ENCODE data around the gene ANKS1B. TPM values are rescaled to one million over a fixed set of nuclear protein-coding genes. Genes with fewer than 3 reads are reported as not detected.

ANKS1B gene
- total RNA-seq, 2 experiments from 2014 or later: 0.21 to 0.36 TPM

DNA sequence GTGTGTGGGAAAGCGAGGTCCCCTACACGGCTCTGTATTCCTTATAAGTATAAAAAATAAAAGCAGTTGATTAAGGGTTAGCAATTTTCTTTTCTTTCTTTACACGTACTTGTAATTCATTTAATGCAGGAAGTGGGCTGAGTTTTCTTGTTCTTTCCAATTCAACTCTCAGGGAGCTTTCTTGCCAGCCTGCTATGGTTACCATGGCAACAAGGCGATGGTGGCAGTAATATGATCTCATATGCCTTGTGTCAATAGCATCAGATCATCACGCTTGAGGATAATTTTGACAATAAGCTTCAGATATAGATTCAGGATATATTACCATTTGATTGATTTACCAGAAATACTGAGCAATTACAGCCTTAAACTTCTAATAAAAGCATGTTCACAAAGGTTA, 873.1 kb downstream of the ANKS1B start:
- CTCF ChIA-PET: no interaction called here
- POLR2A ChIA-PET: no interaction called here

GRCh38 chr12:99110868-99111267, 873.9 kb downstream of the ANKS1B start:
- ChIA-PET CTCF (no interaction called here), POLR2A (no interaction called here)

DNA sequence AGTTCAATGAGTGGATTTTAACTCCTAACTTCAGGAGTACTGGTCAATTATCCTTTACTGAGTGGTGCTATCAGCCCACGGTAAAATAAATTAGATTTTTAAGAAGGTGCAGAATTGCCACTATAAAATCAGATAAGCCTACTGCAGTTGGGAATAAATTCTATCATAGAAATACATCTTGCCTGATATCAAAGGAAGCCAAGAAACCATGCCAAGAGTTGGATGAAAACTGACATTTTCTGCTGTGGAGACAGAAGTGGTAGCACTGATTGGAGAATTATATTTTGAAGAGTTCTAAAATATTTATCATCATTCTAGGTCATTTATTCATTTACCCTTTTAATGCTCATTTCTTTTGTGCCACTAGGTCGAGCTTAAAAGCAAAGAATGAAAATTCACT, 874.5 kb downstream of the ANKS1B start:
- POLR2A ChIA-PET: no interaction called here

DNA sequence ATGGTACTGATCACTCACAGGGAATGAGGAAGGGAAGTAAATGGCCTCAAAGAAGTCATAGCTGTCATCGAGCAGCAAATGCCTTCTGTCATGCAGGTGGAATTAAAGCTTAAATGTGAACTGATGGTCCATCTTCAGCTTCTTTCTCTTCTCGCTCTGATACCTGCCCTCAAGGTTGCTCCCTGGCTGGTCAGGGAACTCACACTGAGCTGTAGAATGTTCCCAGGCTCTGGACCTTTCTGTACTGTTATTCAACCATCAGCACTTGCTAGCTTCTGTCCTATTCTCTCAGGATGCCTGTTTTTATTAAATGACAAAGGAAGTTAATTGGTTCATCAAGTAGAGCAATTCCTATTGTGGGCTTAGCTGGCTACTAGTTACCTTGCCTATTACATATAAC, 875.8 kb downstream of the ANKS1B start:
- ChIA-PET POLR2A (no interaction called here), CTCF (interaction anchor here (0.6 kb wide), 1 partner anchor 64 kb away, joined by 3 read pairs; no protein-coding TSS in a partner anchor)

More for the DNA sequence above, 874.5 kb downstream of the ANKS1B start:
- CTCF ChIA-PET: no interaction called here

GRCh38 chr12:99099786-99100185, 885.0 kb downstream of the ANKS1B start:
- CTCF ChIA-PET: no interaction called here
- POLR2A ChIA-PET: no interaction called here

DNA sequence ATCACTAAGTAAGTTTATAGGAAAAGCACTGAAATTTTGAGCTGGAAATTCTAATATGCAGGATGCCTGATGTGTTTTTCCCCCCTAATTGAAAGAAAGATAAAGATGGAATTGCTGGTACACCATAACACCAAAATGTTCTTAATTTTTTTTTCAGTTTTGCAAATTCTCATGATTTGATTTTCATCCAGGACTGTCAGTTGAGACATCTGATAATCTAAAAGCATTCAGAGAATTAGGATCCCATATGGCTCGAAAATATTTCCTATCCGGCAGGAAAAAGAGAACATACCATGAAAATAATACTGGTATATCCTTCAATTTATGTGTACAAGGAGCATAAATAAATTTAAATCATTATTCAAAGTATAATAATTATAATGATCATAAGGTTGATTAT, 887.6 kb downstream of the ANKS1B start:
- POLR2A ChIA-PET: no interaction called here

GRCh38 chr12:99093166-99093565, 891.6 kb downstream of the ANKS1B start:
- ChIA-PET POLR2A (no interaction called here), CTCF (no interaction called here)

More for the DNA sequence above, 887.6 kb downstream of the ANKS1B start:
- CTCF ChIA-PET: no interaction called here

DNA sequence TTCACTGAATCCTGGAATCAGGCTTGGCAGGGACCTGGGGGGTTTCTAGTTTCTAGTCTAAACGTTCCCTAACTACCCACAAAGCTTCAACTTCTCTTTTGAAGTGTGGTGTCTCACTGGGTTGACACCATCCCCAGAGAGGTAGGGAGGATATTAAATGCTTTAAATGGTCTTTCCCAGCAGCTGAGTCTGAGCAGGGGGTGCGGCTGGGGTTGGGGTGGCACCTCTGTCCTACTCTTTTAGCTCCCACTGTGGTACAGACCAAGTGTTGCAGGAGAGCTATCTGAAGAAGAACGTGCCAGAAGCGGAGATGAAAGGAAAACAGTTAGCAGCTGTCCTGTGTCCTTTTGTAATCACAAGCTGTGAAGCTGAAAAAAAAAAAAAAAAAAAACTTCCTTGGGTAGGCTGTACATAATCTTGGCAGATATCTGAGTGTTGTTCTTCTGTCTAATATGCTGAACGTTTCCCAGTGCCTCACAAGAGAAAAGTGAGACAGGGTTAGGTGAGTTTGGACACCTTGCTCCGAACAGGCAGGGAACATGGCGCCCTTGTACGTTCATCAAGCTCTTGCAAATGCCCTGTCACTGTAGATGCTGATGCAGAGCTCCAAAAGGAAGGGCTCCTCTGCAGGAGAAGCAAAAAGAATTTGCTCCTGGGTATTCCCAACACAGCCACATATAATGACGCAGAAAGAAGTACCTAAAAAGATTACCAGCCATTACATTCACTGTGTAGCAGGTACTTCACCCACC, 892.5 kb downstream of the ANKS1B start:
- ChIA-PET CTCF (no interaction called here), POLR2A (no interaction called here)

DNA sequence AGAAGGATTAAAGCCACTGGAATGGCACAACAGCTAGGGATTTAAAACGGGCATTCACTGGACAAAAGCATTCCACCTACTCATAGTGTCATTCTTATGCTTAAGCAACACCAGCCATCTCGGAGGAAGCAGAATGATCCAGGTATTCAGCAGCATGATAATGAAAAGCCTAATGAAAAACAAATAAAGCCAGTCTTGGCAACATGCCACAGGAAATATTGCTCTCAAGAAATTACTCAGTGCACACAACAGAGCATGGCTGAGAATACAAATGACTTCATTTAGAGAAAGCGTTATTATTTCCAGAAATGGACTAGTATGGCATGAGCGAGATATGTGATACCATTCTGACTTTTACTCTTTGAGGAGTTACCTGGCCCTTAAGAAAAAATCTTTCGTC, 897.5 kb downstream of the ANKS1B start:
- ChIA-PET CTCF (no interaction called here), POLR2A (no interaction called here)

GRCh38 chr12:99079811-99080210, 904.9 kb downstream of the ANKS1B start:
- POLR2A ChIA-PET: no interaction called here
- CTCF ChIA-PET: no interaction called here

- POLR2A ChIA-PET: no interaction called here
- CTCF ChIA-PET: no interaction called here
Measured at GRCh38 chr12:99068993-99069747, 915.6 kb downstream of the ANKS1B start.

DNA sequence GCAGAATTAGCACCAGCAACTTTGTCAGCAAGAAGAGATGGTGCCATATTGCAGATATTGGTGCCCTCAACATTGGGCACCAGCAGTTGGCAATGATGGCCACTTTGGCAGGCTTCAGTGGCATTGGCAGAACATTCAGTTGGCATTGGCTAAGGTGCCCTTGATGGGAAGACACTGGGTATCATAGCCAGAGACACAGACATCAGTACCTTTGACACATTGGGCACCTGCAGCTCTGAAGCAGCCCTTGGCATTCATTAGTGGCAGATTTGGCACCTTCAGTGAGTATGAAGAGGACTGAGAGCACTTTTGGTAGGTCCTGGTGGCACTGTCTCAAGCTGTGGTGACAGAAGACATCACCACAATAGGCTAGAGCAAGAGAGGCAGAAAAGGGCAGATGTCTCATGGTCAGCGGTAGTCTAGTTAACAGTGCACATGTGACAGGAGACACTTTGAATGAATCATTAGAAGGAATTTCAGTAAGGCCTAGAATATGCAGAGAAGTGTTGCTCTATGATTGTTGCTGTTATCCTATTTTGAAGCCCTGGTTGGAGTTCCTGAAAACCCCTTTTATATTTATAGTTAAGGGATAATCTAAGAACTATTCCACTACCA, 917.5 kb downstream of the ANKS1B start:
- POLR2A ChIA-PET: no interaction called here
- CTCF ChIA-PET: no interaction called here

GRCh38 chr12:99066726-99067125, 918.0 kb downstream of the ANKS1B start:
- CTCF ChIA-PET: no interaction called here

DNA sequence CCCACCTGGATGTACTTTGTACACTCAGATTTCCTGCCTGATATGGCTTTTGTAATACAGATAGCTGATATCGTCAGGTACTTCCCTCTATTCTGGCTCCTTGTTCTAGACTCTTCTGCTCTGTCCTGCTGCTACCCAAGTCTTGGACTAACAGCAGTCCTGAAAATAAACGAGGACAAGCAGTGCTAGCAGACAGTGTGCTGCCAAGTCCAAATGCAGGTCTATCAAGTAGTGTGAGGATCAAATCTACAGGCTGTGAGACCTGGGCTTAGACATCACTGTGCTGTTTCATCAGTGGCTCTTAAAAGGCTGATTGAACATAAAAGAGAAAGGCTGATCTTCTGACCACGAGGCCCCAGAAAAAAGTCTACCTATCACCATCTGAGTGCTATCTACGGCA, 921.6 kb downstream of the ANKS1B start:
- CTCF ChIA-PET: no interaction called here

More at GRCh38 chr12:99066726-99067125, 918.0 kb downstream of the ANKS1B start:
- POLR2A ChIA-PET: no interaction called here

DNA sequence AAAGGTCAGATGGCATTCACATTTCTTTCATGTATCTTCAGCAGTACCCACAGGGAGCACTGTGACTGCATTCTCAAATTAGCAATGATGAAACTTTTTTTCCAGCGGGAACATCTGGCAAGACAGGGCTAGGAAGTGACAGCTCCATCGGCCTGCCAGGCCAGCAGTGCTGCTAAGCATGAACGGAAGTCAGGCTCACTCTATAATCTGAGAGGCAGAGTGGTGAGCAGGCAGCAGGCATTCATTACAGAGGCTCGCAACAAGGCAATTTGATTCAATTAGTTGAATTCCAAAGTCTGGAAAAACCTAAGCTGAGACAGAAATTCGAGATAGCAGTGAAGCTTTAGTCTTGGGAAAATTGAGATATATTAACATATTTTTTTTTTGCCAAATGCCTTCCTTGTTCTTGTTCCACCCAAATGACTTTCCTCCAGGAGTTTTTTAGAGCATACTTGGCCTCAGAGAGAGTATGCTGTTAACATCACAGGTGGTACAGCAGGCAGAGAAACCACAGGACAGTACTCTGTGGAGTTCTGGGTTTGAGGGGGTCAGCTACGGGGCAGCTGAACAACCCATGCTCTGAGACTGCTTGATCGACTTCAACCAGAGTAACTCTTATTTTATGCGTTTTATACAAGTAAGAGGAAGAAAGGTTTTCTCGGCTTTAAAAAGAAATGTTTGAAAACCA, 924.8 kb downstream of the ANKS1B start:
- CTCF ChIA-PET: no interaction called here
- POLR2A ChIA-PET: no interaction called here

More for the DNA sequence above, 921.6 kb downstream of the ANKS1B start:
- POLR2A ChIA-PET: no interaction called here

DNA sequence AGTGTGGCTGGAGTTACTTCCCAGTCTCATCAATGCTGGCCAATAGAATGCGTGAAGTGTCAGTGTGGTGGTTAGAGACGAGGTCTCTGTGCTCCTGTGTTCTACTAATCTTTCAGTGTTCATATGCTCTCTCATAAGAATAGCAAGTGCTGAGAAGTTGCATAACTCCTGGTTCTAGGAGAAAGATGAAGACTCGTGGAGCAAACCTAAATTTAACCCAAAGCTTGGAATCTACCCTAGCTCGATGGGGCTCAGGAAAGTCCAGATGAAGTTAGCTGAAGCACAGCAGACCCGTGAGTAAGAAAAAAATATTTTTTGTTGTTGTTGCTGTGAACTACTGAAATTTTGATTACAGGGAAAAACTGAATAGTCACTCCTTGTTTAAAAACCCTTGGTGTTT, 927.1 kb downstream of the ANKS1B start:
- ChIA-PET CTCF (no interaction called here), POLR2A (no interaction called here)

GRCh38 chr12:99056186-99056585, 928.5 kb downstream of the ANKS1B start:
- CTCF ChIA-PET: no interaction called here
- POLR2A ChIA-PET: no interaction called here

- CTCF ChIA-PET: no interaction called here
Measured at GRCh38 chr12:99055299-99055698, 929.4 kb downstream of the ANKS1B start.

GRCh38 chr12:99054601-99055128, 930.1 kb downstream of the ANKS1B start:
- ChIA-PET POLR2A (no interaction called here), CTCF (no interaction called here)

More at GRCh38 chr12:99055299-99055698, 929.4 kb downstream of the ANKS1B start:
- POLR2A ChIA-PET: no interaction called here

GRCh38 chr12:99053616-99054362, 930.9 kb downstream of the ANKS1B start:
- CTCF ChIA-PET: no interaction called here
- POLR2A ChIA-PET: no interaction called here
